B cell (primary cell): Measurements from ENCODE around the gene KICS2. TPM values are rescaled to one million over a fixed set of nuclear protein-coding genes. Genes with fewer than 3 reads are reported as not detected.

Source experiments
- ATAC-seq: fragments of 200-7000 bp; cut with Tn5 transposase; one replicate; pipeline ENCODE4 v1.10.0; 2021; ENCODE audit warnings: low read depth, mild to moderate bottlenecking, moderate number of reproducible peaks, moderate library complexity
- CTCF ChIA-PET: fragments of 350-600 bp; sonication (Branson Sonifier 250); formaldehyde crosslinking; loops from one replicate; lab custom pipeline; 2021; ENCODE audit warnings: antibody characterized with exemption, inconsistent platforms; lab: Charles Lee
- POLR2A ChIA-PET: fragments of 350-600 bp; sonication (Branson Sonifier 250); formaldehyde crosslinking; loops from one replicate; lab custom pipeline; 2021; ENCODE audit warnings: antibody characterized with exemption; lab: Charles Lee
- DNase-seq: peaks from one replicate; pipeline ENCODE4 v3.0.0; 2013
- H2AFZ ChIP-seq: 2 replicates; pipeline ENCODE4 v1.6.1; 2012; ENCODE audit warnings: mild to moderate bottlenecking, low read depth, low read length; ENCODE audit not compliant: insufficient read depth, poor library complexity, severe bottlenecking
- H3K27ac ChIP-seq, 2 donors: 1 replicate in 1 of 2; 2 replicates in 1 of 2; pipeline ENCODE4 v1.5.1; 2012 to 2013; ENCODE audit warnings: low read length in 2 of 2, mild to moderate bottlenecking in 2 of 2, moderate library complexity in 1 of 2
- H3K27me3 ChIP-seq, 4 experiments: fragments of 200-600 bp in 1 of 4; sonication (generic) in 1 of 4; replicated peaks in 1 of 4; 1 replicate in 2 of 4; 2 replicates in 2 of 4; pipeline versions ENCODE4 v1.6.1 to v1.7.0; 2013 to 2016; ENCODE audit warnings: low read length in 3 of 4, mild to moderate bottlenecking in 2 of 4, mixed read lengths in 1 of 4, moderate library complexity in 1 of 4; ENCODE audit not compliant: insufficient read depth in 4 of 4, control insufficient read depth in 3 of 4; ENCODE audit errors: control extremely low read depth in 1 of 4
- H3K36me3 ChIP-seq, 2 experiments: replicated peaks in 1 of 2; 1 replicate in 1 of 2; 2 replicates in 1 of 2; pipeline versions ENCODE4 v1.6.1 to v1.7.1; 2013; ENCODE audit warnings: low read length in 1 of 2; ENCODE audit not compliant: insufficient read depth in 2 of 2, control insufficient read depth in 1 of 2; ENCODE audit errors: control extremely low read depth in 1 of 2, extremely low read depth in 1 of 2
- H3K4me1 ChIP-seq, 2 donors: fragments of 200-600 bp in 1 of 2; sonication (generic) in 1 of 2; 1 replicate in 1 of 2; 2 replicates in 1 of 2; pipeline versions ENCODE4 v1.5.1 to v1.6.1; 2013 to 2017; ENCODE audit warnings: low read length in 2 of 2; ENCODE audit not compliant: control insufficient read depth in 2 of 2, insufficient read depth in 2 of 2
- H3K4me2 ChIP-seq: replicated peaks from 2 replicates; pipeline ENCODE3; 2012; ENCODE audit warnings: mild to moderate bottlenecking, low read depth, low read length; ENCODE audit not compliant: poor library complexity, severe bottlenecking
- H3K4me3 ChIP-seq, 5 experiments: fragments of 200-600 bp in 1 of 5; sonication (generic) in 1 of 5; 1 replicate in 3 of 5; 2 replicates in 2 of 5; pipeline versions ENCODE4 v1.5.1 to v1.7.0; 2011 to 2016; ENCODE audit warnings: low read length in 4 of 5, mild to moderate bottlenecking in 4 of 5, low read depth in 2 of 5, control low read depth in 1 of 5, moderate library complexity in 1 of 5; ENCODE audit not compliant: insufficient read depth in 1 of 5; ENCODE audit errors: control extremely low read depth in 1 of 5, extremely low read depth in 1 of 5
- H3K79me2 ChIP-seq: fragments of 200-600 bp; sonication (generic); one replicate; pipeline ENCODE4 v1.6.0; 2016; ENCODE audit warnings: low read length; ENCODE audit not compliant: control insufficient read depth, insufficient read depth
- H3K9ac ChIP-seq: fragments of 200-600 bp; sonication (generic); 2 replicates; pipeline ENCODE4 v1.6.1; 2017; ENCODE audit warnings: mild to moderate bottlenecking, low read length, moderate library complexity
- H3K9me3 ChIP-seq, 3 donors: one replicate each; pipeline versions ENCODE4 v1.6.1 to v1.7.1; 2013; ENCODE audit warnings: low read length in 2 of 3; ENCODE audit not compliant: control insufficient read depth in 2 of 3, insufficient read depth in 1 of 3; ENCODE audit errors: control extremely low read depth in 1 of 3
- H4K20me1 ChIP-seq: 2 replicates; pipeline ENCODE4 v1.6.0; 2012; ENCODE audit warnings: mild to moderate bottlenecking, low read length; ENCODE audit not compliant: insufficient read depth, control insufficient read depth, poor library complexity, severe bottlenecking
- H3K27ac Mint-ChIP-seq: one replicate; pipeline ENCODE4 v1.8.0; 2021; ENCODE audit warnings: mixed read lengths
- H3K27me3 Mint-ChIP-seq: one replicate; pipeline ENCODE4 v1.8.0; 2021; ENCODE audit warnings: mixed read lengths
- H3K4me1 Mint-ChIP-seq: one replicate; pipeline ENCODE4 v1.8.0; 2021; ENCODE audit warnings: mixed read lengths
- H3K4me3 Mint-ChIP-seq: one replicate; pipeline ENCODE4 v1.8.0; 2021; ENCODE audit warnings: mixed read lengths
- H3K9me3 Mint-ChIP-seq: one replicate; pipeline ENCODE4 v1.8.0; 2022; ENCODE audit warnings: mixed read lengths; ENCODE audit not compliant: insufficient read depth
- EZH2 ChIP-seq: IDR thresholded peaks from 2 replicates; pipeline ENCODE4 v1.6.1; 2012; ENCODE audit warnings: borderline replicate concordance, low read depth, mild to moderate bottlenecking, moderate library complexity, low read length; ENCODE audit not compliant: insufficient read depth, poor library complexity, severe bottlenecking
- WGBS: methylation state at CpG from one replicate; pipeline ENCODE4 v1.1.5; 2013; ENCODE audit warnings: missing lambda C conversion rate; ENCODE audit not compliant: insufficient coverage; 5-methylcytosine and 5-hydroxymethylcytosine counted together
- intact Hi-C: fragments of 100-400 bp; cut with micrococcal nuclease; formaldehyde crosslinking; loops from one replicate; pipeline ENCODE4 v1.10.0; 2022
- polyA minus RNA-seq: library from RNA; depleted of rRNA, polyadenylated mRNA; stranded (reverse); fragments of >200 nt; gene quantifications from 2 replicates; pipeline ENCODE4 v1.2.3, GENCODE V29; 2012
- polyA plus RNA-seq: library from polyadenylated mRNA; depleted of rRNA; stranded (reverse); fragments of >200 nt; gene quantifications from 2 replicates; pipeline ENCODE4 v1.2.3, GENCODE V29; 2012
- total RNA-seq, 2 donors: library from RNA; stranded (reverse); fragments of 120-200 nt in 1 of 2; gene quantifications; 1 replicate in 1 of 2; 2 replicates in 1 of 2; pipeline versions ENCODE4 v1.2.3 to v1.2.4, GENCODE V29; 2013 to 2022
- TF ChIP-seq, protein P1 (sequence below): fragments of 200-600 bp; IDR thresholded peaks from one replicate; pipeline ENCODE4 v1.8.0; 2022; ENCODE audit warnings: antibody characterized with exemption, mild to moderate bottlenecking

Gene KICS2
- total RNA-seq (18.7 and 21.2 TPM in 2 replicates), polyA plus RNA-seq (16.6 and 21.1 TPM in 2 replicates), polyA minus RNA-seq (56.0 and 65.1 TPM in 2 replicates)
- 32.0 TPM for total RNA-seq (2013)

DNA sequence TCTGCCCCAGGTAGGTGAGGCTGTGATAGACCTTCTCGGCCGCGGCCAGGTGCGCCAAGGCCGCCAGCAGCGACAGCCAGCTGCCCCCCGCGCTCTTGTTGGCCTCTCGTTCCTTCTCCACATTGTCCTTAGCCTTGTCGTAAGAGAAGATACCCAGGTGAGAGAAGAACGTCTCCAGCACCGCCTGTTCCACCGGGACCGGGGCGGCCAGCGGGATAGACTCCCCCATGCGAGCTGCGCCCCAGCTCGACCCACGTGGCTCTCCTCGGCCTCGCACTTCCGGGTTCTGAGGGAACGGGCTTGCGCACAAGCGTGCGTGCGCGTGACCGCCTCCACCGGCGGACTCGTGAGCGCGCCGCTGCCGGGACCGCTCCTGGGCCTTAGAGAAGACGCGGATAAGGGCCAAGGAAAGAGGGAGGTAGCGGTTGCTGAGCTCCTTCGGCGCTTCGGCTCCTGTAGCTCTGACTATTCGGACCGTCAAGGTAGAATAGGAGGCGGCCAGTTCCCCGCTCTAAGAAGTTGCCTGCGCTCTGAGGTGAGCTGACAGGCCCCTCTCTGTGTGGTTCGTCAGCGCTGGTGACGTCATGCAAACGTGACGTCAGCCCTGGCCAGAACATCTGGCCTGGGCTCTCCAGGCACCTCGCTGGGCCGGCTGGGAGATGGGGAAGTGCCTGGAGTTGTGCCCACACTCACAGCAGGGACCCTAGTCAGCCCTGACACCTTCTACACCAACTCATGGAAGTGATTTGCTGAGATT lies at the start of gene KICS2:
Gene KICS2 (minus strand): TSS at position 288 of the 757 bp plus-strand sequence. CDS start 59 bp downstream, at position 229.
- no peaks in the 10 kb centered on the region for H4K20me1 ChIP-seq
- peak within 1 kb of the TSS; percentile 84 for H2AFZ ChIP-seq
- ChIA-PET CTCF (no interaction called here), POLR2A (interaction anchor here (0.6 to 1.4 kb wide), 2 partner anchors 182 to 225 kb away, joined by 3 read pairs; no protein-coding TSS in a partner anchor)
- peaks cover 8% of the 10 kb centered on the region for H3K27me3 Mint-ChIP-seq
- intact Hi-C loops = loop anchor here (1.0 to 5.0 kb wide), 9 partner anchors 182 to 1960 kb away; partner anchors contain the start of genes GNS, LEMD3, MON2 and RASSF3
- peak within 1 kb of the TSS; percentile 81 for H3K4me2 ChIP-seq
- H3K36me3 ChIP-seq = no peaks in the 10 kb centered on the region
- peak within 1 kb of the TSS; percentile 92 to 97 for H3K27ac ChIP-seq
- peak within 1 kb of the TSS; percentile 86 for H3K9ac ChIP-seq
- H3K4me1 ChIP-seq = peaks cover 10 to 20% of the 10 kb centered on the region in 2 donors
- no peaks in the 10 kb centered on the region for H3K9me3 ChIP-seq
- DNase-seq (peak; percentile 98), ATAC-seq (peak; percentile 86)
- H3K27ac Mint-ChIP-seq = peak within 1 kb of the TSS; percentile 96
- peaks cover 31% of the 10 kb centered on the region for H3K79me2 ChIP-seq
- peaks cover 0 to 3% (median 0%) of the 10 kb centered on the region in 4 experiments for H3K27me3 ChIP-seq
- H3K4me3 ChIP-seq = peak within 1 kb of the TSS; percentile 58 to 89 (median 80)
- under 1% methylated on average over 55 of the region's 56 CpGs for WGBS
- H3K4me3 Mint-ChIP-seq = peak within 1 kb of the TSS; percentile 93
- H3K4me1 Mint-ChIP-seq = peaks cover 31% of the 10 kb centered on the region
- H3K9me3 Mint-ChIP-seq = no peaks in the 10 kb centered on the region
- TF ChIP-seq, protein P1, sequence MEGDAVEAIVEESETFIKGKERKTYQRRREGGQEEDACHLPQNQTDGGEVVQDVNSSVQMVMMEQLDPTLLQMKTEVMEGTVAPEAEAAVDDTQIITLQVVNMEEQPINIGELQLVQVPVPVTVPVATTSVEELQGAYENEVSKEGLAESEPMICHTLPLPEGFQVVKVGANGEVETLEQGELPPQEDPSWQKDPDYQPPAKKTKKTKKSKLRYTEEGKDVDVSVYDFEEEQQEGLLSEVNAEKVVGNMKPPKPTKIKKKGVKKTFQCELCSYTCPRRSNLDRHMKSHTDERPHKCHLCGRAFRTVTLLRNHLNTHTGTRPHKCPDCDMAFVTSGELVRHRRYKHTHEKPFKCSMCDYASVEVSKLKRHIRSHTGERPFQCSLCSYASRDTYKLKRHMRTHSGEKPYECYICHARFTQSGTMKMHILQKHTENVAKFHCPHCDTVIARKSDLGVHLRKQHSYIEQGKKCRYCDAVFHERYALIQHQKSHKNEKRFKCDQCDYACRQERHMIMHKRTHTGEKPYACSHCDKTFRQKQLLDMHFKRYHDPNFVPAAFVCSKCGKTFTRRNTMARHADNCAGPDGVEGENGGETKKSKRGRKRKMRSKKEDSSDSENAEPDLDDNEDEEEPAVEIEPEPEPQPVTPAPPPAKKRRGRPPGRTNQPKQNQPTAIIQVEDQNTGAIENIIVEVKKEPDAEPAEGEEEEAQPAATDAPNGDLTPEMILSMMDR = no peak
- no peak for TF ChIP-seq EZH2

- no peak for DNase-seq
- no peak overlapping the region for H3K27ac Mint-ChIP-seq
- Histone ChIP-seq H4K20me1 (no peaks in the 10 kb centered on the region), H3K9ac (no peak overlapping the region), H3K79me2 (no peaks in the 10 kb centered on the region), H3K4me3 (no peak overlapping the region), H3K27me3 (no peaks in the 10 kb centered on the region), H3K9me3 (no peaks in the 10 kb centered on the region), H3K4me1 (no peaks in the 10 kb centered on the region), H3K4me2 (no peak overlapping the region), H3K27ac (no peak overlapping the region), H3K36me3 (no peaks in the 10 kb centered on the region), H2AFZ (no peak overlapping the region)
- ChIA-PET POLR2A (no interaction called here), CTCF (no interaction called here)
- no peak overlapping the region for H3K4me3 Mint-ChIP-seq
- no peaks in the 10 kb centered on the region for H3K4me1 Mint-ChIP-seq
- TF ChIP-seq, protein P1 = no peak
- no peak for TF ChIP-seq EZH2
- H3K27me3 Mint-ChIP-seq = peaks cover 14% of the 10 kb centered on the region
- H3K9me3 Mint-ChIP-seq = no peaks in the 10 kb centered on the region
- intact Hi-C loops = no loop called here
- no CpG with 5 or more reads among the region's 1 CpG for WGBS
- no peak for ATAC-seq
Measured at GRCh38 chr12:64270411-64270810, 48.3 kb upstream of the KICS2 start.
